ENCODE measurements around the gene HNF4A. TPM values are rescaled to one million over a fixed set of nuclear protein-coding genes. Genes with fewer than 3 reads are reported as not detected.

The HNF4A gene
- total and polyA plus RNA-seq, 2 of the 4 experiments (the other 2 are of a cell fraction): not detected

- ChIA-PET CTCF (no interaction called here), POLR2A (ENCODE audit: unreplicated experiment) (no interaction called here)
- DNase-seq (no peak), ATAC-seq (ENCODE audit: low read depth) (no peak)
- in situ Hi-C loops (cut with MboI; ENCODE audit: low sequenced_read_pairs) (no loop called here), intact Hi-C loops (cut with micrococcal nuclease) (no loop called here), dilution Hi-C loops (cut with HindIII; ENCODE audit: low sequenced_read_pairs, unreplicated experiment) (no loop called here)
- Histone ChIP-seq H2AK9ac (replicated peaks; ENCODE audit: low read depth, low read length, poor library complexity) (no peak overlapping the region), H3K9me3 (ENCODE audit: control insufficient read depth, insufficient read depth, low read length) (no peaks in the 10 kb centered on the region), H2BK20ac (ENCODE audit: low read depth, low read length) (no peak overlapping the region), H3K36me3 (ENCODE audit: control insufficient read depth, insufficient read depth, low read length) (no peaks in the 10 kb centered on the region), H3K9me1 (ENCODE audit: insufficient read depth, low read length) (no peaks in the 10 kb centered on the region; the same call in 1 of the 2 replicates), H3K27ac (ENCODE audit: insufficient read depth, low read length) (no peak overlapping the region), H3K4ac (ENCODE audit: low read depth, low read length) (no peak overlapping the region), H3K56ac (ENCODE audit: extremely low read depth, insufficient read depth, low read length) (no peak overlapping the region), H3K9ac (ENCODE audit: low read depth, low read length) (no peak overlapping the region), H3K14ac (replicated peaks; ENCODE audit: low read depth, low read length) (no peak overlapping the region), H4K91ac (ENCODE audit: insufficient read depth, low read depth, low read length) (no peak overlapping the region), H2AK5ac (ENCODE audit: low read depth, low read length) (no peak overlapping the region; the same call in 1 of the 2 replicates), H3K79me1 (ENCODE audit: low read depth in 1 of 2, low read length in 2 of 2) (no peaks in the 10 kb centered on the region), H3K4me3 (ENCODE audit: insufficient read depth, low read depth, low read length) (no peak overlapping the region), H2BK15ac (ENCODE audit: low read depth, low read length) (no peak overlapping the region), H2AFZ (replicated peaks; ENCODE audit: low read length, poor library complexity) (no peak overlapping the region), H4K8ac (ENCODE audit: low read depth in 2 of 2, low read length in 2 of 2) (no peak overlapping the region), H3K4me1 (ENCODE audit: control insufficient read depth, insufficient read depth, low read length) (no peaks in the 10 kb centered on the region), H3K27me3 (ENCODE audit: control insufficient read depth, insufficient read depth, low read length) (peaks cover 19% of the 10 kb centered on the region), H3K18ac (ENCODE audit: low read depth, low read length) (no peak overlapping the region), H4K20me1 (ENCODE audit: insufficient read depth, low read length) (no peaks in the 10 kb centered on the region), H3K23ac (ENCODE audit: low read depth, low read length) (no peak overlapping the region), H4K5ac (ENCODE audit: low read depth, low read length) (no peak overlapping the region), H3K4me2 (ENCODE audit: low read depth, low read length) (no peak overlapping the region), H2BK5ac (ENCODE audit: low read depth, low read length, poor library complexity, severe bottlenecking) (peak overlapping the region; percentile 66), H2BK120ac (ENCODE audit: low read depth, low read length) (no peak overlapping the region)
- no TSS peak for BruUV-seq (replicated peaks)
- WGBS, 2 experiments (ENCODE audit: extremely low coverage in 2 of 2, insufficient read length in 1 of 2): 80% methylated on average over 5 of the region's 21 CpGs; no CpG with 5 or more reads in 1 of the 2 experiments
- TF ChIP-seq CEBPB (IDR thresholded peaks at IDR 0.05; ENCODE audit: low read depth, low read length) (no peak), MXI1 (IDR thresholded peaks at IDR 0.05; ENCODE audit: borderline replicate concordance, low read depth, low read length) (no peak), CHD1 (IDR thresholded peaks at IDR 0.05; ENCODE audit: low read depth, low read length) (no peak), RAD21 (IDR thresholded peaks at IDR 0.05; ENCODE audit: low read length) (no peak), SMC3 (IDR thresholded peaks at IDR 0.05; ENCODE audit: low read depth, low read length) (no peak), BHLHE40 (IDR thresholded peaks at IDR 0.05; ENCODE audit: low read depth, low read length) (no peak), NFE2L2 (IDR thresholded peaks at IDR 0.05; ENCODE audit: low read depth, low read length) (no peak), RFX5 (IDR thresholded peaks at IDR 0.05; ENCODE audit: low read depth, low read length) (no peak), POLR2A (IDR thresholded peaks at IDR 0.05; ENCODE audit: low read depth, low read length) (no peak), MAFK (IDR thresholded peaks at IDR 0.05; ENCODE audit: low read depth, low read length) (no peak), RCOR1 (IDR thresholded peaks at IDR 0.05; ENCODE audit: insufficient replicate concordance, low read length) (no peak), MAZ (IDR thresholded peaks at IDR 0.05; ENCODE audit: borderline replicate concordance, low read depth, low read length) (no peak)
- TF ChIP-seq, protein P1, sequence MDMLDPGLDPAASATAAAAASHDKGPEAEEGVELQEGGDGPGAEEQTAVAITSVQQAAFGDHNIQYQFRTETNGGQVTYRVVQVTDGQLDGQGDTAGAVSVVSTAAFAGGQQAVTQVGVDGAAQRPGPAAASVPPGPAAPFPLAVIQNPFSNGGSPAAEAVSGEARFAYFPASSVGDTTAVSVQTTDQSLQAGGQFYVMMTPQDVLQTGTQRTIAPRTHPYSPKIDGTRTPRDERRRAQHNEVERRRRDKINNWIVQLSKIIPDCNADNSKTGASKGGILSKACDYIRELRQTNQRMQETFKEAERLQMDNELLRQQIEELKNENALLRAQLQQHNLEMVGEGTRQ (IDR thresholded peaks at IDR 0.05; ENCODE audit: low read depth, low read length): no peak
- TF ChIP-seq, protein P2, sequence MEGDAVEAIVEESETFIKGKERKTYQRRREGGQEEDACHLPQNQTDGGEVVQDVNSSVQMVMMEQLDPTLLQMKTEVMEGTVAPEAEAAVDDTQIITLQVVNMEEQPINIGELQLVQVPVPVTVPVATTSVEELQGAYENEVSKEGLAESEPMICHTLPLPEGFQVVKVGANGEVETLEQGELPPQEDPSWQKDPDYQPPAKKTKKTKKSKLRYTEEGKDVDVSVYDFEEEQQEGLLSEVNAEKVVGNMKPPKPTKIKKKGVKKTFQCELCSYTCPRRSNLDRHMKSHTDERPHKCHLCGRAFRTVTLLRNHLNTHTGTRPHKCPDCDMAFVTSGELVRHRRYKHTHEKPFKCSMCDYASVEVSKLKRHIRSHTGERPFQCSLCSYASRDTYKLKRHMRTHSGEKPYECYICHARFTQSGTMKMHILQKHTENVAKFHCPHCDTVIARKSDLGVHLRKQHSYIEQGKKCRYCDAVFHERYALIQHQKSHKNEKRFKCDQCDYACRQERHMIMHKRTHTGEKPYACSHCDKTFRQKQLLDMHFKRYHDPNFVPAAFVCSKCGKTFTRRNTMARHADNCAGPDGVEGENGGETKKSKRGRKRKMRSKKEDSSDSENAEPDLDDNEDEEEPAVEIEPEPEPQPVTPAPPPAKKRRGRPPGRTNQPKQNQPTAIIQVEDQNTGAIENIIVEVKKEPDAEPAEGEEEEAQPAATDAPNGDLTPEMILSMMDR (conservative IDR thresholded peaks at IDR 0.05; ENCODE audit: low read depth, low read length): no peak
These were observed 49.0 kb downstream of the HNF4A start for GRCh38 chr20:44404204-44405181.
